GM19239 (cell line): Measurements from ENCODE around the gene RIMS1.

Experiments
- DNase-seq: peaks from one replicate; pipeline ENCODE4 v3.0.0; 2011; ENCODE audit warnings: low spot score; ENCODE audit not compliant: insufficient read length
- FAIRE-seq: peaks from 2 replicates; lab custom pipeline; 2011; peaks lifted over from hg19 to GRCh38; lab: Jason Lieb, UNC

Gene RIMS1

DNA sequence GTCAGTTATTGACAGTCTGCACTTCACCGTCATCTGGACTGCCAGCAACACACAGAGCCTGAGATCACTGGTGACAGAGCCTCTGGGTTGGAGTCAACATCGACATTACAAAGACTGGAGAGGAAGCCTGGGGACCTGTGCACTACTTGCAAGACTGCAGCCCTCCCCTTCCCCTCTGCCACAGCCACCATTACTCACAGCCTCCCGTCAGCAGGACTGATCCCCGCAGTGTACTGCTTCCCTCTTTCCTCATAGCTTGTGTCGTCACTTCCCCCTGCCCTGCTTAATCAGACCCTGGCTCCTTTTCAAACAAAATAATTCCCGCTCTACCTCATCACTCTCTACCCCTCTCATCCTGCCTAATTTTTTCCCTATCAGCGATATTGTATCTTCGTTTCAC is 500.0 kb downstream of the RIMS1 start:
- FAIRE-seq, result no peak
- no peak for DNase-seq

DNA sequence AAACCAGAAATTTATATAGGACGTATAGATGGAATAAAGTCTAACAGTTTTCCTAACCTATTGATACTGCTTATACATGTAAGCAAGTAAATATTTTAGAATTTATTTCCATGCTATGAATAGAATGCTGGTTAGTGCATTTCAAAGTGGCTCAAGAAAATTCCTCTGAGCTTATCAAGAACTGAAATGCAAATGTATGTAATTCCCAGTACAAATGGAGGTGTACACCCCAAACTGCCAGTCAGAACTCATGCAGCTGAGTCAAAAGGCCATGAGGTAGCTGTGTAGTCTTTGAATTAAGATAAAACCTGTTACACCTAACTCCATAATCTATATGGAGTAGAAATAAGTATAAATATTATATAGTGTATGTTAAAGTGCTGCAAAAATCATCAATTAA is 503.3 kb downstream of the RIMS1 start:
- FAIRE-seq, result no peak

DNA sequence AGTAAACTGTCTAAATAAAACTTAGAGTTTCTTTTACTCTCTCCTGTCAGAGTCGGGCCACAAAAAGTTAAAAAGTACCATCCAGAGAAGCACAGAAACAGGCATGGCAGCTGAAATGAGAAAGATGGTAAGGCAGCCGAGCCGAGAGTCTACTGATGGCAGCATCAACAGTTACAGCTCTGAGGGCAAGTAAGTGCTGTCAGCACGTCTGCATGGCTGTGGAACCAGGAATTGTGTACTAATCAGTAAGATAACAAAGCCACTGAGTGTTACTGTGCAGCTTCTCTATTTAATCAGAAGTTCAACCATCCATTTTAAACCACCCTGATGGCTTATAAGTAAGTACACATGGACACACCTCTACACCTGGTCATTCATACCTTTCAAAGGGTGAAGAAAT is 504.2 kb downstream of the RIMS1 start:
- no peak for FAIRE-seq
- DNase-seq, result no peak

More for the DNA sequence above, 503.3 kb downstream of the RIMS1 start:
- no peak for DNase-seq

DNA sequence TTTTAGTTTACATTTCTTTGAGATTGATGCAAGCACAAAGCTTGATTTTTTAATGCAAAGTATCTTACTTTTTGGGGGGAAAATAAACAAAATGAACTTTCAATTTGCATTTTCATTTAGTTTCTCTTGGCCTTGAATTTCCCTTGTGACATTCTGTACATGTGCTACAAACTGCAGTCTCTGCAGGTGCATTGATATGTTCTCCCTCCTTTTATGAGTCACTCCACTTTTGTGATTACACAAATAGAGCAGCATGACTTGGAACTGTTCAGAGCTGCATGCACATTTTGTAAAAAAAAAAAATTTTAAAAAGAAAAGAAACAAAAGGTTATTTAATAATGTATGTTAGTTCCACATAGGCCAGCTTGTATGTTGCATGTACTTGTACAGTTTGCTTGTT is 515.5 kb downstream of the RIMS1 start:
- no peak for DNase-seq
- FAIRE-seq, result no peak

DNA sequence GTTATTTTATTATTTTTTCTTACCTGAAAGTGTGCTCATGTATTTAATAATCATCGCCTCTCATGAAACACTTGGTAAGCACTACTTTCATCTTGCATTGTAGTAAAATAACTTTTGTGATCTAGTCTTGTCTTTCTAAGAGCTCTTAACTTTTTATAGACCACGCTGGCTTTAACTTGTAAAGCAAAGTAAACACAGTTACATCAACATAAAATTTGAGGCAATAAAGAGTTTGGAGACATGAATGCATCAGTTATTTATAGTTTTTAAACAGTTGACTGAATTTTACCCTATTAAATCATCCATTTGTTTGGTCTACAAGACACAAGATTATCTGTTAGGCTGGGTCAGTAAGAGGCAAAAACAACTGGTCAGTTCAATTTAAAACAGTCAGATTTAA is 517.1 kb downstream of the RIMS1 start:
- DNase-seq (no peak), FAIRE-seq (no peak)

DNA sequence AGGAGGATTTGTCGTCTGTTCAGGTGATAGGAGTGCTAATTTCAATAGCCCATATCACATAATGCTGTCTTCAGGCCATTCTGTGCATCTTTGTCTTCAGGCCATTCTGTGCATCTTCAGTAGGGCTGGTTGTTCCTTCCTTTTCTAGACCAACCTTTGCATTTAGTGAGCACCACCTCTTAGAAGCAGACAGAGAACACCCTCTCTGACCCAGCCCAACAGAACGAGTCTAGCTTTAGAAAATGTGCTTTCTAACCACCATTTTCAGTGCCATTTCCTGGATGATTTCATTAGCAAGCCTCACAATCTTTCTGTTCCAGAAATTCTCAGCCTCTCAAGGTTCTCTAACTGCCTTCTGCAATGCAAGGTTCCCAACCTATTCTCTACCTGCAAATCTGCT is 520.2 kb downstream of the RIMS1 start:
- FAIRE-seq (no peak), DNase-seq (no peak)

DNA sequence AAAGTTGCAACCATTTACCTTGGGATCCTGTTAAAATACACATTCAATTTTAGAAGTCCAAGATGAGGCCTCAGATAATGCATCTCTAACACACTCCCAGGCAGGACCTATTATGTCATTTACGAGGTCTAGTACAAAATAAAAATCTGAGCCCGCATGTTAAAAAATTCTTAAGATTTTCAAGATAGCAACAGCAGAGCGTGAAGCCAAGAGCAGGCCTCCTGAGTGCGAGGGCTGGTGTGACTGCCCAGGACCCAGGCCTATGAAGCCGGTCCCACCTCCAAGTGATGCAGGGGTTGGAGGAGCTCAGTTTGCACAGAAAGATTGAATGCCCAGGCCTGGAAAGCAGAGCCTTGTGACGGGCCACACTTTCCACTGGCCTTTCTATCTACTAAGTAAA is 524.4 kb downstream of the RIMS1 start:
- FAIRE-seq, result no peak

DNA sequence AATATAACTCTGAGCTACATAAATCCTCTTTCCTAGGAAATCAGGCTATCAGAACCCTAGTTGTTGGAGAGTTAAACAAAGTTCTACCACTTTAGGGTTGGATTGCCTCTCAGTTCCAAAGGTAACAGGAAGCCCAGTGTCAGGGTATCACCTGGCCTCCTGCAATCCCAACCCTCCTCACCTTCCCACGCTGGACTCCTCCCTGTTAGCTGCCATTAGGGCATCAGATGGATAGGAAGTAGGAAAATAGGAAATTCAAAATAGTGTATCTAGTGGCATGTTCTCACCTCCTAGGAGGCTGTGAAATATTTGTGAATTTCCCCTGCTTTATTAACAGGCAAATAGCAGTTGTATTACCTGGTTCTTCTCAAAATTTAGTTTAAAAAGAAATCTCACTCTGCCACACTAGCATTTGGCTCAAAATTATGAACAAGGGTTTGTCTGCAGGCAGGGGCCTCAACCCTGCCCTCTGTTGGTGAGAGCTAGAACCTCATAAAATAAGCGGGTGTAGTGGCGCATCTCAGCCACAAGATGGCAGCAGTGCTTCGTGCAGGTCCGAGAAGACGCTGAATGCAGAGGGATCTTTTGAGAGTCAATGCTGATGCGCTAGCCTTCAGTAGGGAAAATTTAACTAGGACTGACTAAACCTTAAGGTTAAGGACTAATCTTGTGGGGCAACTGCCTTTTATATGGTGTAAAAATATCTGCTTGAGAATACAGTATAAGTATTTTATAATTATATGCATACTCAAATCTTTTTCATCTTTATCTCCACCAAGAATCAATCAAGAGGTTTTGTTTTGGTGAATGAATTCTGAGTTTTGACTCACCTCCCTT is 525.7 kb downstream of the RIMS1 start:
- DNase-seq (peak; percentile 46), FAIRE-seq (peak; percentile 99)

More for the DNA sequence above, 524.4 kb downstream of the RIMS1 start:
- no peak for DNase-seq

DNA sequence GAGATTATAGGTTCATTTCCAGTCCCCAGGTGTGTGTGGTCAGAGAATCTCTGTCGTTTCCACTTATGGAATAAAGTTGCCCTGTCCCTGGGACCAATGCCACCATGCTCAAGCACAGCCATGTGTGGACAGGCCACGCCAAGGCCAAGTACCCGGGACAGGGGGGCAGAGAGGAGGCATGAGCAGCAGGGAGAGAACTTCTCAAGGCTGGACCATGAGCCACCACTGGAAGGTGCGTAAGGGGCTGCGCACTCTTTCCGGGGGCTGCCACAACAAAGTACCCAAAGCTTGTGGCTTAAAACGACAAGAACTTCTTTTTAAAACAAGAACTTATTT is 526.3 kb downstream of the RIMS1 start:
- DNase-seq, result no peak
- FAIRE-seq, result no peak

DNA sequence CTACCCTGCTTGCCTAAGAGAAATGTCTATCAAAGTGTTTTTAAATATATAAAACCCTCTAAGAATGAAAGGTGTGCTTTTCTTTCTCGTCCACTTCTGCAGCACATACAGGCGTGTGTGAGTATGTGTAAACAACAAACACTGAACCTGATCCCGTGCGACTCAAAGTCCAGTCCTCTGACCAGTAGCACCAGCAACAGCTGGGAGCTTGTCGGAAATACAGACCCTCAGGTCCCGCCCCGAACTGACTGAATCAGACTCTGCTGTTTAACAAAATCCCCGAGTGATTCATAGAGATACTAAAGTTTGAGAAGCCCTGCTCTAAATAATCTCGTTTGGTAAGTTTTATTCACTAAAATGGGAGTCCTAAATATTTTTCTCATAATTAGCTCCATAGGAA is 527.5 kb downstream of the RIMS1 start:
- no peak for DNase-seq
- FAIRE-seq, result no peak

DNA sequence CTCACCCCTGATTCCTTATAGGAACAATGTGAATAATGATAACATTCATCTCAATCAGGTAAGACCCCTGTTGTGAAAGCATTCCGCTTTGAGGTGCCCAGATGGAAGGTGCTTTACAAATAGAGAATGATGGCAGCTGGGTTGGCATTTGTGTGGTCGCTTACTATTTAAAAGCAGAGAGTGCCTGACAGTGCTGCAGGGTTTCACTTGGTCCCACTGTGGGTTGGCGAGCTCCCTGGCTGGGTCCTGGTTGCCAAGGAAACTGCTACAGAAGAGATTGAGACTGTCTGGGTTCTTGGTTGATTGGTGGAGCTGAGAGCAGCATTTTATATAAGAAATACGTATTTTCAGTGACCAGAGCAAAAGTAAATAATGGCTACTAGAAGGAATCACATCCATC is 528.3 kb downstream of the RIMS1 start:
- DNase-seq, result no peak
- no peak for FAIRE-seq

DNA sequence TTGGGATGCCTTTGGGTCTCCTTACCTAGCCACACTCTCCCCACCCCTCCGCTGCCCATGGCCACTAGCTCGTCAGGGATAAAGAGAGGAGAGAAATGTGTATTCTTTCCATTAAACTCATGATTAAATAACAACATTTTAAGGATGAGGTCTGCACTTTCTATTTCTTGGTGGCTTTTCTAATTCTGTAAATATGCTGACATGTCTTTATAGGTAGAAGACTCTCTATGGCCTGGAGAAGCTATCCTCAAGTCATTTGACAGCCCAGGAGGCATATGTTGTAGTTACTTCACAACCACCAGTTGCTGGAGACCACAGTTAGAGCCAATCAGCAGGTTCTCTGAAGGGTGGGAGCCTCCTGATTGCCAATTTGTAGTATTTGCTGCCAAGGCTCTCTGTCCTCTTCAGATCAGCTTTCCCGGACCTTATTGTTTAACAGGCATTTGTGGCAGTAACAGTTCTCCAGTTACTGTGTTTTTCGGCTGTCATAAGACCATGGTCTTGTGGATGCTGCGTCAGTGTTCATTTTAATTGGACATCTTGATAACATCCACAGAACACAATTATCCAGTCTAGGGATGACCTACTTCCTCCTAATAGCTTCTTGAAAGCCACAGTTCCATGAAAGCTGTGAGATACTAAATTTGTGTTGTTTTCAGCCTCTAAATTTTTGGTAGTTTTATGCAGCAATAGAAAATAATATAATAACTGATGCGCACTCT is 530.6 kb downstream of the RIMS1 start:
- no peak for FAIRE-seq
- no peak for DNase-seq

DNA sequence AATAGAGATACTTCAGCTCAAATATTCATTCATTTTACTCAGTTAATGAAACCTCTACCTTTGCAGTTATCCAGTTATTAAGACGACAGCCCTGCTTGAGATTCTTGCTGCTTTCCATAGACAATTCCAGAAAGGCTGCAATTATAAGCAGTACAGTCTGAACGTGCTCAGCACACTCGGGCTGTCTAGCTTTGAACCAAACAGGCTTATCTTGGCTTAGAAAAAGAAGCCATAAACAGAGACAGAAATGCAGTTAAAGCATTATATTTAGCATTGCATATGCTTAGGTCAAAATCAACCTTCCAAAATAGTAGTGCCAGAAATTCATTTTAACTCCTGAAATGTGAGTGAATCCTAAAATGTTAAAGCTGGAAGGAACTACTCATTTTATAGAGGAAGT is 531.4 kb downstream of the RIMS1 start:
- DNase-seq (no peak), FAIRE-seq (no peak)

DNA sequence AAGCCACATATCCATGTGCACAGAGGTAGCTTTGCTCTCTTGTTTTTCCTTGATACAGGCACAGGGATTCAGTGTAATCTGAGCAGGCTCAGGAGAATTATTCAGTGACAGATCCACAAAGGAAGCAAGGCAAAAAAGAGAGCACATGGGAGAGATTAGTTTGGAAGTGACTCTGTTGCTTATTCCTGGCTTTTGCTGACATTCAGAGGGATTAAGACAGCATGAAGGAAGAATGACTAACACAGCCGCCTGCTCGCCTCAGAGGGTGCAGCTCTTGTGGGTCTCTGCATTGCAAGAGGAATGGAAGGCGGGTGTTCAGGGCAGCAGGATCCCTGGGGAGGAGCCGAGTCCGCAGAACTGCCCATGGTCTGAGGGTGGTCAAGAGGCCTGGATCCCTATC is 532.1 kb downstream of the RIMS1 start:
- FAIRE-seq (no peak), DNase-seq (no peak)

DNA sequence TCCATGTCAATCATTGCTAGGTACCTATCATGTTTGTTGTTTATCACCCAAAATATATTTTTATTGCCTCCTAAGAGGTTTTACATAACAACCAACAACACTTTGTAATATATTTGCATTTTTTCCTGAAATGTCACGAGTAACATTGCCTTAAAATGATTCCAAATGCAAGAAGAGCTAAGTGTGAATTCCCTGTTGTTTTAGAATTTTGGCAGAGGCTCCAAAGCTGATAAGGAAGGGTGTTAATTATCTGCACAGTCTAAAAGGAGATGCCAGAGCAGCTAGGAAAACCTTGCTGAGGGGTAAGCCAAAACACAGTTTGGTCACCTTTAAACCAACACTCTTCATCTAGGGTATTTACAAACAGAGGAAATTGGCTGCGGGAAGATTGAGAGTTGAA is 533.6 kb downstream of the RIMS1 start:
- FAIRE-seq, result no peak

DNA sequence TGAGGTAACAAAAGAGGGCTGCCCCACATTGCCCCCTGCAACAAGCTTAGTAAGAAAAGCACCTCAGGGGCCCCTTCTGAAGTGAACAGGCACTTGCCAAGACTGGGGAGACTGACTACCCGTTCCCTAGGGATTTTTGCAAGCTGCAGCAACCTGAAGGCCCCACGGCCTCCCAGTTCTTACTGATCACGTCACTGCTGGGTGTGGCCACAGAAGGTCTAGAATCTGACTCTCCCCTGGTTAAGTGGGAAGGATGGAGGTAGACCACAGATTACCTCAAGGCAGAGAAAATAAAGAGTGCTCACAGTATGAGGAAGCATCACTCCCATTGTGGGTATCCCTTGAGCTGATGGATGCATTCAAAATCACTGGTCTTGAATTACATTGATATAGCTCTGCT is 534.1 kb downstream of the RIMS1 start:
- no peak for DNase-seq
- FAIRE-seq, result no peak

More for the DNA sequence above, 533.6 kb downstream of the RIMS1 start:
- no peak for DNase-seq

DNA sequence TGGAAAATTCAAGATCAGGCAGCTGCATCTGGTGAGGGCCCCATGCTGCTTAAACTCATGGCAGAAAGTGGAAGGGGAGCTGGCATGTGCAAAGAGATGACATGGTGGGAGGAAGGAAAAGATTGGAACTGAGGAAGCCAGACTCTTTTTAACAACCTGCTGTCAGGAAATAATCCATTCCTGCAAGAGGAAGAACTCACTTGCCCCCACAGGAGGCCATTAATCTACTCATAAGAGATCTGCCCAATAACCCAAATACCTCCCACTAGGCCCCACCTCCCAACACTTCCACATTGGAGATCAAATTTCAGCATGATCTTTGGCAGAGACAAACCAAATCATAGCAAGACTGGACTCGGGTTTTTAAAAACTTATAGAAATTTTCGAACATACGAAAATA is 535.0 kb downstream of the RIMS1 start:
- FAIRE-seq (no peak), DNase-seq (no peak)

DNA sequence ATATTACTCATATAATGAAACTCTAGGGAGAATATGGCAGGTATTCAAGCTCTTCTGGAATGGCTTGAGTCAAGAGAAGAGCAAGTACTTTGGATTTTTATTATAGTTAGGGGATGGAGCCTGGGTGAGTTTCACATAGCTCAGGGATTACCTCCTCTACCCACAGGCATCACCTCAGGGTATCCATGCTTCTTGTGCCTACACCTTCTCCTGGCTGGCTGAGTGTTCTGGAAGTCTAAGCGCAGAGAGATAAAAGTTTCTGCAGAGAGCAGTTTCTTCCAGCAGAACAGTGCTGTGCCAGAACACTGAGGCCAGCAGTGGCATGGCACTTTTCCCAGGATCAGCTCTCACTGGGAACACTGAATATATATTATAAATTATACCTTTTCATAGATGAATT is 535.8 kb downstream of the RIMS1 start:
- FAIRE-seq (no peak), DNase-seq (no peak)

DNA sequence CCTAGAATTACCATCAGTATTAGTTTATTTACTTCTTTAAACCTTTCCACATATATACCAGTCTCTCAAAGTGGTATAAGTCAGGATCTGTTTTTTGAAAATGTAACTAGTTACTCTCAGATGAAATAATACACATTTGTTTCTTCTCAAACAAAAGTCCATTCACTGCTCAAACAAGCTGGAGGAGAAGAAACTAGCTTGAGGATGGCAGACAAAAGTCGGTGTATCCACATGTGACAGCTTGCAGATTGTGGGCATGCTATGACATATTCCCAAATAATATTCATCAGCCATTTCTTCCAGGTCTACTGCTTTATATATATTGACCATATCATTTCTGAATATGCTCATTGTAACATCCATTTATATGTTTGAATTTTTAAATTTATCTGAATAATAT is 538.1 kb downstream of the RIMS1 start:
- FAIRE-seq, result no peak
- no peak for DNase-seq

DNA sequence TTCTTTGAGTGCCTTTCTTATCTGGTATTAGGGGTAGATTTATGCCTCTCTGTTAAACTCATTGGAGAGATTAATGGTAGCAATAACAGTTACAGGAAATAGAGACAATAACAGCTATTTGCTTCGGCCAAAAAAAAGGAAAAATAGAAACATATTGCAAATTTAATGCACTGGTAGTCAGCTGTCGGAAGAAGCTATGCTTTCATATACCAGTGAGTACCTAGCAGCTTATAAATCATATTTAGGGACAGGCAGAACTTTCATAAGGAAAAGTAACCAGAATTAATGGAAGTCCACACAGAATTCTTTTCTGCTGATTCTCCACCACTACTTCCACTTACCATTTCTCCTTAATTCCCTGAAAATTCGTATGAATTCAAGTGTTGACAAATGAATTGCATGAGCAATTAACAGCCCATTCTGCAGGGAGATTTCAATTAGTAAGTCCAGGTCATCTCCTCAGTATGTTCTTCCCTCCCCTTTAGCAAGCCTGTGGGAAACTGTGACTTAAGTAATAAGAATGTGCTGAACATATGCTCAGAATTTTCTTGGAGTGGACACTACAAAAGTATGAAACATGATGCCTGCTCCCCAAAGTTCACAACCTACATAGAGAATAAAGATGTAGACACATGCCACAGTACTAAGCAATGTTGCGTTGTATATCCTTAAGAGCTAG is 538.8 kb downstream of the RIMS1 start:
- DNase-seq, result no peak
- FAIRE-seq, result no peak

DNA sequence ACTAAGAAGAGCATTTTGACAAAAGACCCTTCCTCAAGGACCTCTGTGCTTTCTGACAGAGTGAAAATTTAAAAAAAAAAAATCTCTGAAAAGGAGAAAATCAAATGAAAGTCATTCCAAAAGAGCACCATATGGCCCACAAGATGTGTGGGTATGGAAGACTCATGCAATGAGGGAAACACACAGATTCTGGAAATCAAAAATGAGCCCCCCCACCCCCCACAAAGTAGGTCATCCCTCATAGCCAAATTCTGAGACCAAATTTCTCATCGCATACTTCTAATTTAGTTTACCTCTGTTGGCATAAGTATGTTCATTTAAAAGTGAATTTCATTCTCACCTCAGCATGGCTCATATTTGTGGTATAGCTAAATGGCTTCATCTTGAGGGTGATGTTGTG is 554.3 kb downstream of the RIMS1 start:
- DNase-seq (no peak), FAIRE-seq (no peak)
